Mucosa of descending colon (tissue), 3 donors: ENCODE data around the gene TXNRD2. TPM values are rescaled to one million over a fixed set of nuclear protein-coding genes. Genes with fewer than 3 reads are reported as not detected.

Experiments used
- ATAC-seq: fragments of 200-7000 bp; cut with Tn5 transposase; one replicate; pipeline ENCODE4 v1.9.1; 2020; ENCODE audit warnings: mild to moderate bottlenecking, moderate library complexity
- DNase-seq, 3 donors: peaks; one replicate each; pipeline ENCODE4 v3.0.0-alpha.2; 2020
- H3K36me3 ChIP-seq: fragments of 200-600 bp; one replicate; pipeline ENCODE4 v1.8.0; 2021; ENCODE audit warnings: low read depth, mild to moderate bottlenecking
- H3K4me1 ChIP-seq: fragments of 200-600 bp; one replicate; pipeline ENCODE4 v1.8.0; 2021; ENCODE audit warnings: low read depth, mild to moderate bottlenecking
- H3K4me3 ChIP-seq: fragments of 200-600 bp; one replicate; pipeline ENCODE4 v1.8.0; 2021; ENCODE audit warnings: mild to moderate bottlenecking
- H3K9me3 ChIP-seq: fragments of 200-600 bp; one replicate; pipeline ENCODE4 v1.8.0; 2021; ENCODE audit warnings: mild to moderate bottlenecking
- intact Hi-C, 2 donors: fragments of 100-400 bp; cut with DNase I in 1 of 2; cut with micrococcal nuclease in 1 of 2; formaldehyde crosslinking; loops; one replicate each; pipeline versions ENCODE4 v1.11.0 to v1.11.1; 2022; cut with DNase I, micrococcal nuclease
- total RNA-seq, 3 donors: library from RNA; stranded (reverse); fragmentation: NEBNext Ultra II Directional in 2 of 3; extraction: Animal tissue kit (Norgen Biotek cat#: 25700) in 2 of 3; gene quantifications; one replicate each; pipeline versions ENCODE4 v1.2.1 to v1.2.4, GENCODE V29; 2021 to 2023
- TF ChIP-seq, protein P1 (sequence below): fragments of 200-600 bp; IDR thresholded peaks from one replicate; pipeline ENCODE4 v1.8.0; 2022; ENCODE audit warnings: antibody characterized with exemption, mild to moderate bottlenecking
- donor health status: DM: no; HTN: no; CAD: no; lungs with moderate emphysema.
- donor health status: DM: no; HTN: no; CAD: no.
- donor health status: DM: no; HTN: yes; CAD: no.

The TXNRD2 gene
- total RNA-seq, 3 donors from 2014 or later = 20.9 to 23.6 (median 22.6) TPM

GRCh38 chr22:19988965-19989724 lies 47.5 kb upstream of the TXNRD2 start:
- TF ChIP-seq, protein P1, sequence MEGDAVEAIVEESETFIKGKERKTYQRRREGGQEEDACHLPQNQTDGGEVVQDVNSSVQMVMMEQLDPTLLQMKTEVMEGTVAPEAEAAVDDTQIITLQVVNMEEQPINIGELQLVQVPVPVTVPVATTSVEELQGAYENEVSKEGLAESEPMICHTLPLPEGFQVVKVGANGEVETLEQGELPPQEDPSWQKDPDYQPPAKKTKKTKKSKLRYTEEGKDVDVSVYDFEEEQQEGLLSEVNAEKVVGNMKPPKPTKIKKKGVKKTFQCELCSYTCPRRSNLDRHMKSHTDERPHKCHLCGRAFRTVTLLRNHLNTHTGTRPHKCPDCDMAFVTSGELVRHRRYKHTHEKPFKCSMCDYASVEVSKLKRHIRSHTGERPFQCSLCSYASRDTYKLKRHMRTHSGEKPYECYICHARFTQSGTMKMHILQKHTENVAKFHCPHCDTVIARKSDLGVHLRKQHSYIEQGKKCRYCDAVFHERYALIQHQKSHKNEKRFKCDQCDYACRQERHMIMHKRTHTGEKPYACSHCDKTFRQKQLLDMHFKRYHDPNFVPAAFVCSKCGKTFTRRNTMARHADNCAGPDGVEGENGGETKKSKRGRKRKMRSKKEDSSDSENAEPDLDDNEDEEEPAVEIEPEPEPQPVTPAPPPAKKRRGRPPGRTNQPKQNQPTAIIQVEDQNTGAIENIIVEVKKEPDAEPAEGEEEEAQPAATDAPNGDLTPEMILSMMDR = no peak
- ATAC-seq (no peak), DNase-seq (peak in 2 of 3 donors; percentile 23 to 37)
- Histone ChIP-seq H3K36me3 (no peaks in the 10 kb centered on the region), H3K4me3 (no peak overlapping the region), H3K4me1 (peaks cover 11% of the 10 kb centered on the region), H3K9me3 (no peaks in the 10 kb centered on the region)
- intact Hi-C loops = no loop called here

DNA sequence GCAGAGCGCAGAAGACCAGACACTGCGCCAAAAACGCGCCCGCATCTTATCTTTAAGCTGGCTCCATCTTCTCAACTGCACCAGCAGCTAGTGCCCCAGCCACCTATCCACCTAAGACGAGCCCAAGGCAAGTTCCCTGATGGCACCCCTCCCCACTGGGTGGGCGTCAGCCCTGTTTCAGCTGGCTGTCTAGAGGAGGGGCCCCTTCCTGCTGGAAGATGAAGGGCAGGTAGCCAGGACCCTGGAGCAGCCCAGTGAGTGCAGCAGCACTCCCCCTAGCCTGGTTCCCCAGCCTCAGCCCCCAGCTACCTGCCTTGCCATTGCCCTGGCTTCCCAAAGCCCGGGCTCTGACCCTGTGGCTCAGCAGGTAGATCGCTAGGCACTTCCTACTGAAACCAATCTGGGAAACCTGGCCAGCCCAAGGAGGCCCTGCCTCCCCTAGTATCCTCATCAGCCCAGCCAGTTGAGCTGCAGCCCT lies 46.8 kb upstream of the TXNRD2 start:
- no peaks in the 10 kb centered on the region for H3K9me3 ChIP-seq
- ATAC-seq (no peak), DNase-seq (peak in 2 of 3 donors; percentile 23 to 42)
- intact Hi-C loops = no loop called here
- H3K4me1 ChIP-seq = peaks cover 11% of the 10 kb centered on the region
- TF ChIP-seq, protein P1 = no peak
- no peak overlapping the region for H3K4me3 ChIP-seq
- H3K36me3 ChIP-seq = no peaks in the 10 kb centered on the region

GRCh38 chr22:19987394-19988306 lies 46.0 kb upstream of the TXNRD2 start:
- TF ChIP-seq, protein P1 = no peak
- Histone ChIP-seq H3K4me3 (no peak overlapping the region), H3K9me3 (no peaks in the 10 kb centered on the region), H3K36me3 (no peaks in the 10 kb centered on the region), H3K4me1 (peaks cover 11% of the 10 kb centered on the region)
- intact Hi-C loops = no loop called here
- peak; percentile 11 for ATAC-seq
- peak in 2 of 3 donors; percentile 33 to 65 for DNase-seq

GRCh38 chr22:19986410-19987341 lies 45.1 kb upstream of the TXNRD2 start:
- peak overlapping the region; percentile 26 for H3K4me3 ChIP-seq
- no peaks in the 10 kb centered on the region for H3K9me3 ChIP-seq
- TF ChIP-seq, protein P1 = no peak
- no peaks in the 10 kb centered on the region for H3K36me3 ChIP-seq
- peak; percentile 78 to 88 (median 85) for DNase-seq
- intact Hi-C loops = no loop called here
- peaks cover 11% of the 10 kb centered on the region for H3K4me1 ChIP-seq
- peak; percentile 97 for ATAC-seq

- Histone ChIP-seq H3K4me1 (peaks cover 11% of the 10 kb centered on the region), H3K36me3 (no peaks in the 10 kb centered on the region), H3K4me3 (no peak overlapping the region), H3K9me3 (no peaks in the 10 kb centered on the region)
- TF ChIP-seq, protein P1 = no peak
- no peak for ATAC-seq
- intact Hi-C loops = no loop called here
- peak in 2 of 3 donors; percentile 27 to 39 for DNase-seq
Measured at GRCh38 chr22:19986011-19986409, 44.4 kb upstream of the TXNRD2 start.
